Measurements from ENCODE around the gene PILRB.

PILRB gene

GRCh38 chr7:100413346-100413745 is 55.4 kb downstream of the PILRB start:
- DNase-seq: no peak

GRCh38 chr7:100413889-100414288 is 56.0 kb downstream of the PILRB start:
- DNase-seq: no peak

- no peak for DNase-seq
Measured at GRCh38 chr7:100415448-100415847, 57.5 kb downstream of the PILRB start.

Data from NCI-H1105 (cell line).